GM18858 (cell line): ENCODE measurements around the gene TSC22D1.
"Not testable (repeated sequence)": the region's sequence is repeated elsewhere in the genome, so short reads cannot be mapped to it uniquely, and the experiment has no call there.

Experiments
- ATAC-seq: cut with Tn5 transposase; IDR thresholded peaks from one replicate; pipeline ENCODE4 v1.9.1; 2021; ENCODE audit not compliant: unreplicated experiment

Gene TSC22D1

GRCh38 chr13:44573790-44574465 is 2.2 kb downstream of the TSC22D1 start:
- no peak for ATAC-seq

- no peak for ATAC-seq
Measured at GRCh38 chr13:44573071-44573470, 3.1 kb downstream of the TSC22D1 start.

GRCh38 chr13:44566601-44567000 is 9.5 kb downstream of the TSC22D1 start:
- no peak for ATAC-seq

GRCh38 chr13:44565881-44566280 is 10.2 kb downstream of the TSC22D1 start:
- ATAC-seq = no peak

- ATAC-seq = no peak
Measured at GRCh38 chr13:44564936-44565335, 11.2 kb downstream of the TSC22D1 start.

GRCh38 chr13:44562853-44563252 is 13.3 kb downstream of the TSC22D1 start:
- ATAC-seq = not testable (repeated sequence)

- no peak for ATAC-seq
Measured at GRCh38 chr13:44561351-44561750, 14.8 kb downstream of the TSC22D1 start.

GRCh38 chr13:44557986-44558385 is 18.1 kb downstream of the TSC22D1 start:
- ATAC-seq = no peak

- no peak for ATAC-seq
Measured at GRCh38 chr13:44555207-44555606, 20.9 kb downstream of the TSC22D1 start.

GRCh38 chr13:44549476-44549875 is 26.7 kb downstream of the TSC22D1 start:
- no peak for ATAC-seq

GRCh38 chr13:44546164-44546563 is 30.0 kb downstream of the TSC22D1 start:
- no peak for ATAC-seq

GRCh38 chr13:44543369-44543768 is 32.8 kb downstream of the TSC22D1 start:
- ATAC-seq = no peak

- no peak for ATAC-seq
Measured at GRCh38 chr13:44542361-44542760, 33.8 kb downstream of the TSC22D1 start.

GRCh38 chr13:44541601-44542000 is 34.5 kb downstream of the TSC22D1 start:
- ATAC-seq = no peak

GRCh38 chr13:44540761-44541434 is 35.2 kb downstream of the TSC22D1 start:
- ATAC-seq = no peak

GRCh38 chr13:44537248-44537647 is 38.9 kb downstream of the TSC22D1 start:
- no peak for ATAC-seq

GRCh38 chr13:44523146-44524015 is 52.7 kb downstream of the TSC22D1 start:
- no peak for ATAC-seq

- no peak for ATAC-seq
Measured at GRCh38 chr13:44519642-44520041, 56.5 kb downstream of the TSC22D1 start.

- no peak for ATAC-seq
Measured at GRCh38 chr13:44516771-44517170, 59.4 kb downstream of the TSC22D1 start.

GRCh38 chr13:44514278-44514677 is 61.9 kb downstream of the TSC22D1 start:
- ATAC-seq = no peak

GRCh38 chr13:44509853-44510252 is 66.3 kb downstream of the TSC22D1 start:
- ATAC-seq = not testable (repeated sequence)
